NCI-H2107 treated with DMSO at 0.1 percent for 48 hours (cell line): Measurements from ENCODE around the gene CPXM1.
A peak's percentile ranks its signal among the peaks of the same experiment; 100 is the strongest.
"Not testable (repeated sequence)": the region's sequence is repeated elsewhere in the genome, so short reads cannot be mapped to it uniquely, and the experiment has no call there.

ENCODE experiments used
- DNase-seq: peaks from one replicate; lab custom pipeline; 2025; ENCODE audit not compliant: unreplicated experiment; lab: John Stamatoyannopoulos, UW

The CPXM1 gene

GRCh38 chr20:2770091-2770490, 30.3 kb downstream of the CPXM1 start:
- not testable (repeated sequence) for DNase-seq

- no peak for DNase-seq
Observed at GRCh38 chr20:2768632-2769015, 31.8 kb downstream of the CPXM1 start.

GRCh38 chr20:2767768-2768631, 32.4 kb downstream of the CPXM1 start:
- DNase-seq = no peak

- DNase-seq = no peak
Observed at GRCh38 chr20:2763186-2763585, 37.2 kb downstream of the CPXM1 start.

- peak; percentile 73 for DNase-seq
Observed at GRCh38 chr20:2762578-2763131, 37.8 kb downstream of the CPXM1 start.

- DNase-seq = no peak
Observed at GRCh38 chr20:2761885-2762284, 38.5 kb downstream of the CPXM1 start.

GRCh38 chr20:2760952-2761305, 39.5 kb downstream of the CPXM1 start:
- no peak for DNase-seq

- no peak for DNase-seq
Observed at GRCh38 chr20:2760297-2760951, 40.0 kb downstream of the CPXM1 start.

GRCh38 chr20:2759603-2760296, 40.7 kb downstream of the CPXM1 start:
- no peak for DNase-seq

GRCh38 chr20:2759143-2759542, 41.3 kb downstream of the CPXM1 start:
- no peak for DNase-seq

GRCh38 chr20:2757969-2758368, 42.5 kb downstream of the CPXM1 start:
- no peak for DNase-seq

- DNase-seq = no peak
Observed at GRCh38 chr20:2757001-2757400, 43.4 kb downstream of the CPXM1 start.

- no peak for DNase-seq
Observed at GRCh38 chr20:2756056-2756611, 44.3 kb downstream of the CPXM1 start.

GRCh38 chr20:2755451-2756055, 44.9 kb downstream of the CPXM1 start:
- no peak for DNase-seq

- no peak for DNase-seq
Observed at GRCh38 chr20:2754424-2754823, 46.0 kb downstream of the CPXM1 start.

- DNase-seq = no peak
Observed at GRCh38 chr20:2753461-2754040, 46.9 kb downstream of the CPXM1 start.

- no peak for DNase-seq
Observed at GRCh38 chr20:2752567-2753460, 47.6 kb downstream of the CPXM1 start.

- no peak for DNase-seq
Observed at GRCh38 chr20:2751878-2752566, 48.4 kb downstream of the CPXM1 start.

GRCh38 chr20:2751347-2751877, 49.0 kb downstream of the CPXM1 start:
- no peak for DNase-seq
